ENCODE results near the gene PCDH9.

Gene PCDH9

GRCh38 chr13:66585669-66586203 lies 644.4 kb downstream of the PCDH9 start:
- H3K9me3 ChIP-seq: no peaks in the 10 kb centered on the region
- peaks cover 0 to 6% of the 10 kb centered on the region in 2 experiments for H3K4me1 ChIP-seq (ENCODE audit: control insufficient read depth in 1 of 2, insufficient read depth in 1 of 2, low read depth in 1 of 2, low read length in 1 of 2)
- no peak overlapping the region for H3K27ac ChIP-seq
- no peaks in the 10 kb centered on the region for H3K36me3 ChIP-seq
- H3K27me3 ChIP-seq: no peaks in the 10 kb centered on the region
- H3K4me3 ChIP-seq (ENCODE audit: low read depth in 1 of 2, low read length in 1 of 2): no peak overlapping the region
- no peak for TF ChIP-seq CTCF (IDR thresholded peaks at IDR 0.05)

- no peak overlapping the region for H3K27ac ChIP-seq
- H3K4me1 ChIP-seq (ENCODE audit: control insufficient read depth in 1 of 2, insufficient read depth in 1 of 2, low read depth in 1 of 2, low read length in 1 of 2): peaks cover 0 to 5% of the 10 kb centered on the region in 2 experiments
- no peak for TF ChIP-seq CTCF (IDR thresholded peaks at IDR 0.05)
- H3K36me3 ChIP-seq: no peaks in the 10 kb centered on the region
- no peaks in the 10 kb centered on the region for H3K9me3 ChIP-seq
- no peak overlapping the region for H3K4me3 ChIP-seq (ENCODE audit: low read depth in 1 of 2, low read length in 1 of 2)
- no peaks in the 10 kb centered on the region for H3K27me3 ChIP-seq
These were observed 648.5 kb downstream of the PCDH9 start for GRCh38 chr13:66581675-66582074.

- Histone ChIP-seq H3K4me1 (ENCODE audit: control insufficient read depth in 1 of 2, insufficient read depth in 1 of 2, low read depth in 1 of 2, low read length in 1 of 2) (no peaks in the 10 kb centered on the region), H3K9me3 (no peaks in the 10 kb centered on the region), H3K27me3 (no peaks in the 10 kb centered on the region), H3K36me3 (no peaks in the 10 kb centered on the region), H3K4me3 (ENCODE audit: low read depth in 1 of 2, low read length in 1 of 2) (no peak overlapping the region), H3K27ac (no peak overlapping the region)
- no peak for TF ChIP-seq CTCF (IDR thresholded peaks at IDR 0.05)
These were observed 651.8 kb downstream of the PCDH9 start for GRCh38 chr13:66578305-66578704.

- no peak overlapping the region for H3K27ac ChIP-seq
- no peaks in the 10 kb centered on the region for H3K9me3 ChIP-seq
- H3K27me3 ChIP-seq: no peaks in the 10 kb centered on the region
- no peaks in the 10 kb centered on the region for H3K4me1 ChIP-seq (ENCODE audit: control insufficient read depth in 1 of 2, insufficient read depth in 1 of 2, low read depth in 1 of 2, low read length in 1 of 2)
- TF ChIP-seq CTCF (IDR thresholded peaks at IDR 0.05): no peak
- no peaks in the 10 kb centered on the region for H3K36me3 ChIP-seq
- no peak overlapping the region for H3K4me3 ChIP-seq (ENCODE audit: low read depth in 1 of 2, low read length in 1 of 2)
These were observed 652.8 kb downstream of the PCDH9 start for GRCh38 chr13:66577358-66577757.

GRCh38 chr13:66576381-66576780 lies 653.8 kb downstream of the PCDH9 start:
- no peaks in the 10 kb centered on the region for H3K4me1 ChIP-seq (ENCODE audit: control insufficient read depth in 1 of 2, insufficient read depth in 1 of 2, low read depth in 1 of 2, low read length in 1 of 2)
- no peaks in the 10 kb centered on the region for H3K27me3 ChIP-seq
- H3K4me3 ChIP-seq (ENCODE audit: low read depth in 1 of 2, low read length in 1 of 2): no peak overlapping the region
- no peaks in the 10 kb centered on the region for H3K9me3 ChIP-seq
- no peak for TF ChIP-seq CTCF (IDR thresholded peaks at IDR 0.05)
- no peak overlapping the region for H3K27ac ChIP-seq
- H3K36me3 ChIP-seq: no peaks in the 10 kb centered on the region

- H3K27ac ChIP-seq: no peak overlapping the region
- TF ChIP-seq CTCF (IDR thresholded peaks at IDR 0.05): no peak
These were observed 655.5 kb downstream of the PCDH9 start for GRCh38 chr13:66574606-66575005.

More at GRCh38 chr13:66574606-66575005, 655.5 kb downstream of the PCDH9 start:
- no peaks in the 10 kb centered on the region for H3K36me3 ChIP-seq
- no peaks in the 10 kb centered on the region for H3K4me1 ChIP-seq (ENCODE audit: control insufficient read depth in 1 of 2, insufficient read depth in 1 of 2, low read depth in 1 of 2, low read length in 1 of 2)
- no peaks in the 10 kb centered on the region for H3K27me3 ChIP-seq
- no peaks in the 10 kb centered on the region for H3K9me3 ChIP-seq
- H3K4me3 ChIP-seq (ENCODE audit: low read depth in 1 of 2, low read length in 1 of 2): no peak overlapping the region
